Transverse colon (tissue), 4 donors: ENCODE measurements around the gene SLC14A1. TPM values are rescaled to one million over a fixed set of nuclear protein-coding genes. Genes with fewer than 3 reads are reported as not detected.
A peak's percentile ranks its signal among the peaks of the same experiment; 100 is the strongest.

Source experiments
- DNase-seq: peaks from one replicate; pipeline ENCODE4 v3.0.0-alpha.2; 2019
- H3K27ac ChIP-seq, 4 donors: fragments of 200-600 bp; sonication (generic); 2 replicates each; pipeline ENCODE4 v1.5.1; 2016 to 2018; ENCODE audit warnings: inconsistent platforms in 4 of 4
- H3K27me3 ChIP-seq: fragments of 200-600 bp; sonication (generic); 2 replicates; pipeline ENCODE4 v1.5.1; 2017; ENCODE audit warnings: inconsistent platforms
- H3K36me3 ChIP-seq, 4 donors: fragments of 200-600 bp; sonication (generic); 2 replicates each; pipeline ENCODE4 v1.5.1; 2017 to 2019; ENCODE audit warnings: inconsistent platforms in 4 of 4
- H3K4me1 ChIP-seq, 4 donors: fragments of 200-600 bp; sonication (generic); 2 replicates each; pipeline ENCODE4 v1.5.1; 2017 to 2020; ENCODE audit warnings: inconsistent platforms in 4 of 4
- H3K4me3 ChIP-seq, 4 donors: fragments of 200-600 bp; sonication (generic); 1 replicate in 1 of 4; 2 replicates in 3 of 4; pipeline versions ENCODE4 v1.5.1 to v1.6.1; 2017 to 2019; ENCODE audit warnings: inconsistent platforms in 4 of 4
- H3K9me3 ChIP-seq, 2 donors: fragments of 200-600 bp; sonication (generic); 2 replicates each; pipeline ENCODE4 v1.5.1; 2017 to 2019; ENCODE audit warnings: inconsistent platforms in 2 of 2
- EP300 ChIP-seq: sonication (generic); formaldehyde crosslinking; IDR thresholded peaks from one replicate; pipeline ENCODE4 v1.6.1; 2017; ENCODE audit warnings: antibody characterized with exemption, low read depth
- POLR2A ChIP-seq: fragments of 450-650 bp; IDR thresholded peaks from one replicate; pipeline ENCODE4 v1.6.1; 2016; ENCODE audit warnings: antibody characterized with exemption, mild to moderate bottlenecking, moderate library complexity
- POLR2AphosphoS5 ChIP-seq, 3 donors: sonication (generic); formaldehyde crosslinking; IDR thresholded peaks; one replicate each; pipeline ENCODE4 v1.6.1; 2016; ENCODE audit warnings: antibody characterized with exemption in 3 of 3
- WGBS, 2 donors: methylation state at CpG; one replicate each; pipeline ENCODE4 v1.1.5; 2018; ENCODE audit warnings: low coverage in 1 of 2; 5-methylcytosine and 5-hydroxymethylcytosine counted together
- in situ Hi-C, 4 donors: fragments of 200-750 bp; cut with MboI; loops; one replicate each; pipeline versions ENCODE4 v1.15.0 to v1.15.1; 2017; ENCODE audit warnings: low sequenced_read_pairs in 3 of 4, low pct_ligation_motif_present in 1 of 4, low pct_unique_long_range_greater_than_20kb in 1 of 4
- intact Hi-C: fragments of 100-400 bp; cut with DNase I; formaldehyde crosslinking; loops from one replicate; pipeline ENCODE4 v1.15.1; 2023; ENCODE audit warnings: low total_unique reads
- total RNA-seq, 4 donors: library from RNA; depleted of rRNA; stranded (reverse); fragments of >200 nt; gene quantifications; one replicate each; pipeline ENCODE4 v1.1.0, GENCODE V29; 2016
- TF ChIP-seq, protein P1 (sequence below), 5 experiments: fragments of 200-600 bp in 3 of 5; fragments of 450-650 bp in 2 of 5; sonication (generic) in 3 of 5; IDR thresholded peaks; 1 replicate in 2 of 5; 2 replicates in 3 of 5; pipeline ENCODE4 v1.5.1; 2016 to 2017; ENCODE audit warnings: antibody characterized with exemption in 5 of 5, inconsistent platforms in 3 of 5, mild to moderate bottlenecking in 2 of 5, moderate library complexity in 1 of 5

SLC14A1 gene
- total RNA-seq, 4 donors from 2014 or later, result 0.75 to 2.9 (median 0.95) TPM; not detected in 1

DNA sequence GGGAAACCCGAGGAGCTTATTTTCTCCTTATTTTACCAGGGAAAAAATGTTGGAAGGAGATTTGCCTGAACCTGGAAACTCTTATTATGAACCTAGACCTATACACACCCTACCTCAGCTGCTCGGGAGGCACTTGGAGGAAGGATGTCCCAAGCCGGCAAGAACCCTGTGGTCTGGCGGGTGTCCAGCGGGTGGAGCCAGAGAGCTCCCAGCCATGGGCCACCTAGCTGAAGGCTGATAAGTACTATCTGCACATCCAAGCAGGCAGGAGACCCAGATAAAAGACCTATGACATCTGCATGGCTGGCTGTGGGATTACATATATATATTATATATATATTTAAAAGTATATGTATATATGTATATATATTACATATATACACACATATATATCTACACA is 1.1 kb upstream of the SLC14A1 start:
- no peak overlapping the region for H3K4me3 ChIP-seq
- H3K27ac ChIP-seq, result no peak overlapping the region
- no peaks in the 10 kb centered on the region for H3K4me1 ChIP-seq
- in situ Hi-C loops (no loop called here), intact Hi-C loops (no loop called here)
- DNase-seq, result peak; percentile 77
- peaks cover 5% of the 10 kb centered on the region for H3K27me3 ChIP-seq
- WGBS, 2 donors, result 1 to 3% methylated on average over 5 of the region's 5 CpGs
- no peaks in the 10 kb centered on the region for H3K36me3 ChIP-seq
- no peaks in the 10 kb centered on the region for H3K9me3 ChIP-seq
- no peak for TF ChIP-seq EP300
- no peak for TF ChIP-seq POLR2AphosphoS5 (IDR thresholded peaks at IDR 0.05)
- no peak for TF ChIP-seq POLR2A
- TF ChIP-seq, protein P1, sequence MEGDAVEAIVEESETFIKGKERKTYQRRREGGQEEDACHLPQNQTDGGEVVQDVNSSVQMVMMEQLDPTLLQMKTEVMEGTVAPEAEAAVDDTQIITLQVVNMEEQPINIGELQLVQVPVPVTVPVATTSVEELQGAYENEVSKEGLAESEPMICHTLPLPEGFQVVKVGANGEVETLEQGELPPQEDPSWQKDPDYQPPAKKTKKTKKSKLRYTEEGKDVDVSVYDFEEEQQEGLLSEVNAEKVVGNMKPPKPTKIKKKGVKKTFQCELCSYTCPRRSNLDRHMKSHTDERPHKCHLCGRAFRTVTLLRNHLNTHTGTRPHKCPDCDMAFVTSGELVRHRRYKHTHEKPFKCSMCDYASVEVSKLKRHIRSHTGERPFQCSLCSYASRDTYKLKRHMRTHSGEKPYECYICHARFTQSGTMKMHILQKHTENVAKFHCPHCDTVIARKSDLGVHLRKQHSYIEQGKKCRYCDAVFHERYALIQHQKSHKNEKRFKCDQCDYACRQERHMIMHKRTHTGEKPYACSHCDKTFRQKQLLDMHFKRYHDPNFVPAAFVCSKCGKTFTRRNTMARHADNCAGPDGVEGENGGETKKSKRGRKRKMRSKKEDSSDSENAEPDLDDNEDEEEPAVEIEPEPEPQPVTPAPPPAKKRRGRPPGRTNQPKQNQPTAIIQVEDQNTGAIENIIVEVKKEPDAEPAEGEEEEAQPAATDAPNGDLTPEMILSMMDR (IDR thresholded peaks at IDR 0.05), result peak; percentile 45 to 72 (median 63)

DNA sequence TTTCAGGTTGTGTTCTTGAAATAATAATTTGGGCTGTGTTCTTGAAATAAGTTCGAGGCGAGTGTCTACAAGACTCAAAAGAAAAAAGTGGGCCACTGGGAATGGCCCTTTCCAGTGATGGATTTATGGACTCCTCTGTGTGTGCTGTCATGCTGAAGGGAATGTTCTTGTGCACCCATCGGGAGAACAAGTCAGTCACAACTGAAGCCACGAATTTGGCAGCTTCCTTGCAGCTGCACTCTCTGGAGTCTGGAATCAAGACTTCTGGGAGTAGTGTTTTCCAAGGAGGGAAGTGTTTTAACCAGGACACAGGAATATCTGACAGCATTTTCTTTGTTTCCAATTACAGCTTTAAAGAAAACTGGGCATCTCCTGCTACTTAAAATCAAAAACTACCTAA is 620 bp downstream of the SLC14A1 start:
- WGBS, 2 donors, result 65 to 72% methylated on average over 3 to 4 of the region's 4 CpGs
- Histone ChIP-seq H3K4me1 (no peaks in the 10 kb centered on the region), H3K27ac (no peak overlapping the region), H3K27me3 (peaks cover 5% of the 10 kb centered on the region), H3K4me3 (no peak overlapping the region), H3K9me3 (no peaks in the 10 kb centered on the region), H3K36me3 (no peaks in the 10 kb centered on the region)
- in situ Hi-C loops, result no loop called here
- TF ChIP-seq, protein P1 (IDR thresholded peaks at IDR 0.05), result no peak
- TF ChIP-seq POLR2A, result no peak
- no peak for TF ChIP-seq EP300
- no peak for TF ChIP-seq POLR2AphosphoS5 (IDR thresholded peaks at IDR 0.05)
- DNase-seq, result no peak
- intact Hi-C loops, result loop anchor here (2.0 kb wide), 1 partner anchor 70 kb away; no protein-coding TSS in a partner anchor

DNA sequence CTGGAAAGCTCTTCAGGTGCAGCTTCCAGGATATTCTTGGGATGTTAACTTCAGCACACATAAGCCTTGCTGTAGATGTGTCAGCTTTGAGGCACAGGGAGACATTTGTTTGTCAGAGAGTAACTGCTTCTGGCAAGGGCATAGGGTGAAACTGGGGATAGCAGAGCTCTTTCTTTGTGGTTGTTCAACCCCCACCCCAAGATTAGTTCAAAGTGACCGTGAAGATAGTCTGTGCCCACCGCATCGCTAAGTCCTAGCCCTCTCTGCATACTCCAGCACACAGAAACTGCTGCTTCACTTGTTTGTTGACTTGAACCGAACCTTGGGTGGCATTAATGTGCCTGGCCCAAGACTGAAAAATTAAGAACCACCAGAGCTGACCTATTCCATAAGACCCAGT is 1.4 kb downstream of the SLC14A1 start:
- TF ChIP-seq EP300, result no peak
- TF ChIP-seq, protein P1 (IDR thresholded peaks at IDR 0.05), result no peak
- no peak for TF ChIP-seq POLR2AphosphoS5 (IDR thresholded peaks at IDR 0.05)
- TF ChIP-seq POLR2A, result no peak
- Histone ChIP-seq H3K4me3 (no peak overlapping the region), H3K36me3 (no peaks in the 10 kb centered on the region), H3K4me1 (no peaks in the 10 kb centered on the region), H3K27ac (no peak overlapping the region), H3K9me3 (no peaks in the 10 kb centered on the region), H3K27me3 (peaks cover 5% of the 10 kb centered on the region)
- DNase-seq, result no peak
- intact Hi-C loops (loop anchor here (2.0 kb wide), 1 partner anchor 71 kb away; no protein-coding TSS in a partner anchor), in situ Hi-C loops (no loop called here)
- whole genome bisulfite sequencing, 2 donors, result 86% methylated on average over 4 of the region's 4 CpGs; no CpG with 5 or more reads in 1 of the 2 donors

DNA sequence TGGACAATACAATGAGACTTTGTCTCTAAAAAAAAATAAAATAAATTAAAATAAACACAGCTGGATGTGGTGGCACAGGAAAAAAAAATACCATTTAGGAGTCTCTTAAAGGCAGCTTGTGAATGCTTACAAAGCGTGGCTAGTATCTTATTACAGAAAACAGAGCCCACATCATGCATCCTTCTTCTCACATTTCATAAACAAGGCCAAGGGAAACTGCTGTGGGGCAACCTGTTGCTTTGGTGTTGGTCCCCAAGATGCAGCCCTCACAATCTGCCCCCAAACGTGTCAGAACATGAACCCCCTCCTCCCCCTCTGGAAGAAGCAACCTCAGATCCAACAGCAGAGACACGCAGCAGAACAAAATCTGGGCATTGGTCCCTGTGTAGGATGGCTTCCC is 2.6 kb downstream of the SLC14A1 start:
- no peak overlapping the region for H3K4me3 ChIP-seq
- no peak overlapping the region for H3K27ac ChIP-seq
- in situ Hi-C loops, result no loop called here
- H3K27me3 ChIP-seq, result peaks cover 1% of the 10 kb centered on the region
- 52 to 67% methylated on average over 3 of the region's 3 CpGs for WGBS, 2 donors
- no peaks in the 10 kb centered on the region for H3K36me3 ChIP-seq
- intact Hi-C loops, result no loop called here
- TF ChIP-seq POLR2AphosphoS5 (IDR thresholded peaks at IDR 0.05), result no peak
- no peak for TF ChIP-seq EP300
- TF ChIP-seq, protein P1 (IDR thresholded peaks at IDR 0.05), result no peak
- no peak for TF ChIP-seq POLR2A
- no peaks in the 10 kb centered on the region for H3K9me3 ChIP-seq
- DNase-seq, result no peak
- no peaks in the 10 kb centered on the region for H3K4me1 ChIP-seq
